DOHH2 (cell line): ENCODE data around the gene CACHD1.

Experiments
- H3F3A ChIP-seq: fragments of 200-600 bp; sonication (generic), shearing (Covaris generic); 2 replicates; pipeline ENCODE4 v1.6.0; 2016; ENCODE audit warnings: antibody characterized with exemption, mild to moderate bottlenecking; ENCODE audit not compliant: control insufficient read depth, insufficient read depth
- H3K27ac ChIP-seq: fragments of 200-600 bp; sonication (generic); 2 replicates; pipeline ENCODE4 v1.5.1; 2014; ENCODE audit warnings: low read depth, mild to moderate bottlenecking, low read length, moderate library complexity
- H3K27me3 ChIP-seq: fragments of 200-600 bp; sonication (generic); 2 replicates; pipeline ENCODE4 v1.6.1; 2014; ENCODE audit warnings: mild to moderate bottlenecking, low read length, mixed read lengths; ENCODE audit not compliant: control insufficient read depth
- H3K36me3 ChIP-seq: fragments of 200-600 bp; sonication (generic); 2 replicates; pipeline ENCODE4 v1.6.1; 2014; ENCODE audit warnings: mild to moderate bottlenecking, low read length, moderate library complexity, mixed read lengths; ENCODE audit not compliant: control insufficient read depth
- H3K4me1 ChIP-seq: fragments of 200-600 bp; sonication (generic); 2 replicates; pipeline ENCODE4 v1.6.1; 2014; ENCODE audit warnings: mild to moderate bottlenecking, low read length, mixed read lengths; ENCODE audit not compliant: control insufficient read depth
- H3K4me2 ChIP-seq: fragments of 200-600 bp; sonication (generic); 2 replicates; pipeline ENCODE4 v1.6.0; 2014; ENCODE audit warnings: mild to moderate bottlenecking, low read length, moderate library complexity
- H3K4me3 ChIP-seq: fragments of 200-600 bp; sonication (generic); 2 replicates; pipeline ENCODE4 v1.5.1; 2014; ENCODE audit warnings: mild to moderate bottlenecking, low read length, mixed read lengths
- H3K79me2 ChIP-seq: fragments of 200-600 bp; sonication (generic); 2 replicates; pipeline ENCODE4 v1.6.1; 2014; ENCODE audit warnings: mild to moderate bottlenecking, low read length, mixed read lengths; ENCODE audit not compliant: control insufficient read depth
- H3K9me2 ChIP-seq: fragments of 200-600 bp; sonication (generic); replicated peaks from 2 replicates; pipeline ENCODE4 v1.6.1; 2014; ENCODE audit warnings: mild to moderate bottlenecking, low read length, mixed read lengths; ENCODE audit not compliant: control insufficient read depth
- H3K9me3 ChIP-seq: fragments of 200-600 bp; sonication (generic); 2 replicates; pipeline ENCODE4 v1.6.1; 2014; ENCODE audit warnings: antibody characterized with exemption, low read length, mixed read lengths; ENCODE audit not compliant: control insufficient read depth, insufficient read depth
- H4K20me1 ChIP-seq: fragments of 200-600 bp; sonication (generic); 2 replicates; pipeline ENCODE4 v1.6.0; 2014; ENCODE audit warnings: low read depth, mild to moderate bottlenecking, antibody characterized with exemption, low read length, moderate library complexity; ENCODE audit not compliant: control insufficient read depth, insufficient read depth
- CTCF ChIP-seq: fragments of 200-600 bp; sonication (generic); IDR thresholded peaks from one replicate; pipeline ENCODE4 v1.5.1; 2014; ENCODE audit warnings: antibody characterized with exemption, mild to moderate bottlenecking, low read depth, low read length; ENCODE audit not compliant: poor library complexity, severe bottlenecking
- EZH2phosphoT487 ChIP-seq: fragments of 200-600 bp; sonication (generic); IDR thresholded peaks from 2 replicates; pipeline ENCODE4 v1.6.1; 2017; ENCODE audit warnings: borderline replicate concordance, mild to moderate bottlenecking, antibody characterized with exemption, low read length, moderate library complexity, mixed read lengths

CACHD1 gene

GRCh38 chr1:64496606-64497005 is 26.7 kb downstream of the CACHD1 start:
- TF ChIP-seq EZH2phosphoT487 (no peak), CTCF (no peak)
- Histone ChIP-seq H3K4me1 (no peaks in the 10 kb centered on the region), H3K9me3 (no peaks in the 10 kb centered on the region), H3K9me2 (no peaks in the 10 kb centered on the region), H3K27ac (no peak overlapping the region), H3K79me2 (no peaks in the 10 kb centered on the region), H3K27me3 (no peaks in the 10 kb centered on the region; the same call in 1 of the 2 replicates), H3F3A (no peaks in the 10 kb centered on the region), H4K20me1 (no peaks in the 10 kb centered on the region), H3K4me3 (no peak overlapping the region), H3K36me3 (no peaks in the 10 kb centered on the region), H3K4me2 (no peak overlapping the region)

GRCh38 chr1:64497088-64497883 is 27.4 kb downstream of the CACHD1 start:
- Histone ChIP-seq H3K36me3 (no peaks in the 10 kb centered on the region), H3K4me2 (no peak overlapping the region), H3K9me2 (no peaks in the 10 kb centered on the region), H3K4me1 (no peaks in the 10 kb centered on the region), H3K27me3 (no peaks in the 10 kb centered on the region; the same call in 1 of the 2 replicates), H3K27ac (no peak overlapping the region), H4K20me1 (no peaks in the 10 kb centered on the region), H3K9me3 (no peaks in the 10 kb centered on the region), H3F3A (no peaks in the 10 kb centered on the region), H3K79me2 (no peaks in the 10 kb centered on the region), H3K4me3 (no peak overlapping the region)
- no peak for TF ChIP-seq EZH2phosphoT487
- TF ChIP-seq CTCF = no peak

GRCh38 chr1:64498325-64498724 is 28.4 kb downstream of the CACHD1 start:
- Histone ChIP-seq H3K27me3 (no peaks in the 10 kb centered on the region; the same call in 1 of the 2 replicates), H3K4me1 (no peaks in the 10 kb centered on the region), H3K4me3 (no peak overlapping the region), H3K36me3 (no peaks in the 10 kb centered on the region), H3K27ac (no peak overlapping the region), H3F3A (no peaks in the 10 kb centered on the region), H4K20me1 (no peaks in the 10 kb centered on the region), H3K79me2 (no peaks in the 10 kb centered on the region), H3K4me2 (no peak overlapping the region), H3K9me3 (no peaks in the 10 kb centered on the region), H3K9me2 (no peaks in the 10 kb centered on the region)
- TF ChIP-seq CTCF (no peak), EZH2phosphoT487 (no peak)
